Uterus (tissue), 4 donors: ENCODE data around the gene FZD4. TPM values are rescaled to one million over a fixed set of nuclear protein-coding genes. Genes with fewer than 3 reads are reported as not detected.
"Not testable (repeated sequence)": the region's sequence is repeated elsewhere in the genome, so short reads cannot be mapped to it uniquely, and the experiment has no call there.

Source experiments
- DNase-seq, 2 donors: peaks; one replicate each; pipeline ENCODE4 v3.0.0-alpha.2; 2019 to 2020
- H3K27ac ChIP-seq, 2 donors: fragments of 200-600 bp; sonication (generic); 1 replicate in 1 of 2; 2 replicates in 1 of 2; pipeline ENCODE4 v1.5.1; 2016 to 2018
- H3K27me3 ChIP-seq, 2 donors: fragments of 200-600 bp; sonication (generic); one replicate each; pipeline ENCODE4 v1.5.1; 2018 to 2019; ENCODE audit warnings: control low read depth in 1 of 2
- H3K36me3 ChIP-seq, 2 donors: fragments of 200-600 bp; sonication (generic); one replicate each; pipeline ENCODE4 v1.5.1; 2019; ENCODE audit warnings: control low read depth in 1 of 2
- H3K4me1 ChIP-seq, 2 donors: fragments of 200-600 bp; sonication (generic); one replicate each; pipeline ENCODE4 v1.5.1; 2018 to 2019; ENCODE audit warnings: control low read depth in 1 of 2
- H3K4me3 ChIP-seq, 2 donors: fragments of 200-600 bp; sonication (generic); 1 replicate in 1 of 2; 2 replicates in 1 of 2; pipeline ENCODE4 v1.5.1; 2018 to 2019; ENCODE audit warnings: mild to moderate bottlenecking in 1 of 2
- H3K9me3 ChIP-seq, 2 donors: fragments of 200-600 bp; sonication (generic); one replicate each; pipeline ENCODE4 v1.5.1; 2019; ENCODE audit warnings: control low read depth in 1 of 2
- CTCF ChIP-seq, 4 experiments: fragments of 200-600 bp in 2 of 4; fragments of 450-650 bp in 2 of 4; sonication (generic) in 2 of 4; IDR thresholded peaks; one replicate each; pipeline ENCODE4 v1.5.1; 2016 to 2019; ENCODE audit warnings: antibody characterized with exemption in 4 of 4, mild to moderate bottlenecking in 2 of 4, moderate library complexity in 1 of 4
- POLR2A ChIP-seq, 2 donors: fragments of 450-650 bp; IDR thresholded peaks; one replicate each; pipeline ENCODE4 v1.6.1; 2016; ENCODE audit warnings: antibody characterized with exemption in 2 of 2, mild to moderate bottlenecking in 1 of 2, moderate library complexity in 1 of 2
- intact Hi-C: fragments of 100-400 bp; cut with DNase I; formaldehyde crosslinking; loops from one replicate; pipeline ENCODE4 v1.15.1; 2023; ENCODE audit warnings: low total_unique reads
- total RNA-seq, 4 donors: library from RNA; depleted of rRNA in 3 of 4; stranded (reverse); fragments of >200 nt in 3 of 4; gene quantifications; one replicate each; pipeline versions ENCODE4 v1.1.0 to v1.2.4, GENCODE V29; 2014 to 2023
- donor health status: DM: yes; HTN: yes; CAD: no.

Gene FZD4
- total RNA-seq, 4 donors from 2014 or later: 47.4 to 77.6 (median 49.4) TPM

DNA sequence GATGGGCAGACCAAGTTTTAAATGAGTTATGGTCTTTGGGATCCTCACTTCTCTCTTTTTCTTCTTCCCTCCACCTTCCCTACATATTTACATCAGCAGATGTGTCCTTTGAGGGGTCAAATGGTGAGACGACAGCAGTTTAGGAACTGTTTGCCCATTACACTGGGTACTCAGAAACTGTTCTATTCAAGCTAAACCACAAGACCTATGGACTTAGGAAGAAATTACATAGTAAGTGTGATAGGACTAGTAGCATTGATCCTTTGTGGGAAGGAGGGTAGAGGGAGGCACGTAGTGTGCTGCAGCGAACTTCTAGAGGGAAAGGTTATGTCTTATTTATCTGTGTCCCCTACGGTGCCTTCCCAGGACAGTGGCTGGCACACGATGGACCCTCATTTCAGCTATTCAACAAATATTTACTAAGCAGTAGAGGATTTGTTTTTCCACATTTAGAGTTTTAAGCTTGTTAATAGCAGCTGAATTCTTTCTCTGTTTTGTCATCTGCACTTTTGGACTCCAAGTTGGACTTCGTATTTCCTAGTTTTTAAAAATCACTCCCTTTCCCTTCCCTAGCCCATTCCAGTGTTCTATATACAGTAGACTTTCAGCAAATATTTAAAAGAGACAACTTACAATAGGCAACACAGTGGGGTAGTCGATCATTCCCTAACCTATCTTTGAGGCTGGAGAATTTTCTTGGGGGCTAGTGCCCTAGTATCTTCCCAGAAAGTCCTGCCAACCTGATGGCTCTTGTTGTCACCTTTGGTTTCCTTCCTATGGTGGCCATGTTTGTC, 13.9 kb downstream of the FZD4 start:
- intact Hi-C loops: loop anchor here (5.0 kb wide), 1 partner anchor 351 kb away; no protein-coding TSS in a partner anchor
- no peaks in the 10 kb centered on the region for H3K27me3 ChIP-seq
- no peaks in the 10 kb centered on the region for H3K36me3 ChIP-seq
- DNase-seq: no peak
- no peak for TF ChIP-seq CTCF (IDR thresholded peaks at IDR 0.05)
- no peak overlapping the region for H3K4me3 ChIP-seq
- H3K9me3 ChIP-seq: no peaks in the 10 kb centered on the region
- H3K27ac ChIP-seq: peak overlapping the region; percentile 79 to 81
- H3K4me1 ChIP-seq: peaks cover 13% of the 10 kb centered on the region in 2 donors

- DNase-seq: peak; percentile 76 to 78
- peak in 1 of 4 experiments; percentile 11 for TF ChIP-seq CTCF (IDR thresholded peaks at IDR 0.05)
- no peak for TF ChIP-seq POLR2A (IDR thresholded peaks at IDR 0.05)
- H3K4me1 ChIP-seq: peaks cover 13% of the 10 kb centered on the region in 2 donors
- H3K4me3 ChIP-seq: peak overlapping the region in 1 of 2 donors; percentile 18
- H3K27ac ChIP-seq: peak overlapping the region; percentile 79 to 81
- H3K9me3 ChIP-seq: no peaks in the 10 kb centered on the region
- H3K36me3 ChIP-seq: no peaks in the 10 kb centered on the region
- H3K27me3 ChIP-seq: no peaks in the 10 kb centered on the region
- intact Hi-C loops: loop anchor here (5.0 kb wide), 1 partner anchor 352 kb away; no protein-coding TSS in a partner anchor
Measured at GRCh38 chr11:86940122-86940777, 14.9 kb downstream of the FZD4 start.

DNA sequence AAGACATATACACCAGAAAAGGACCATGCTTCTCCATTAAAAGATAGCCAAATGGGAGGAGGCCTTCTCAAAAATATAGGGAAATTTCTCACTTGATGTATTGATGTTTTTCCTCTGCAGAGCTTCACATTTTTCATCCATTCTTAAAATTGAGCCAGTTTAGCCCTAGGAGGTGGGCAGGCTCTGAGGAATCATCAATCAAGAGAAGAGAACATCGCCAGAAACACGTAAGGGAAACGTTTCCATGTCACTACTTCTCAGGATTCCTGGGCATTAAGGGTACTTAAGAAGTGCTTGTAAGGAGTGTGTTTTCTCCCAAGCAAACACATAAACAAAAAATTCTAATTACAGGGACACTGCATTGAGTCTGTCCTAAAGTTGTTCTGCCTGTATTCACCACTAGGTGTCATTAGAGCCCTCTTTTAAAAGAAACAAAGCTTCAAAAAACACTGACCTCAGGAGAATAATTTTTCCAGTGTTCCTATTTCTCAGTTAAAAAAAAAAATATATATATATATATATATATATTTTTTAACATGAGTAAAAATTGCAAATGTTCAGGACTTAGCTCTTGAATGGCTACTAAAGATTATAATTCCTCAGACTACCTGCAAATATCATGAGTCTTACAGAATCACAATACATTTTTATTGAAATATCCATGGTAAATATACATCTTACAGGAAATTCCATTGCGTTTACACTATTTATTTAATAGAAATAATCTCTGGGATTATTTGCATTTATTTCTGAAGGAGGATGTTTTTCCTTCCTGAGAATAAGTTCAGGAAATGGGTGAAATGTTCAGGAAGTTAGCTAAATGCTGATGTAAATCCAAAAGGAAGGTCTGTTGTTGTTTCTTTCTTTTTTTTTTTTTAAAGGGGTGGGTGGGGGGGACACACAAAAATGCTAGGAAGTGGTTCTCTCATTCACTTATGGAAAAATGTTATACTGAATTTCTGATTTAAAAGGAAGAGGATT, 16.0 kb downstream of the FZD4 start:
- TF ChIP-seq POLR2A (IDR thresholded peaks at IDR 0.05) (no peak), CTCF (IDR thresholded peaks at IDR 0.05) (peak; percentile 63 to 85 (median 76))
- no peak for DNase-seq
- no peaks in the 10 kb centered on the region for H3K36me3 ChIP-seq
- H3K27me3 ChIP-seq: no peaks in the 10 kb centered on the region
- intact Hi-C loops: no loop called here
- no peaks in the 10 kb centered on the region for H3K9me3 ChIP-seq
- H3K4me3 ChIP-seq: no peak overlapping the region
- H3K4me1 ChIP-seq: peaks cover 20% of the 10 kb centered on the region in 2 donors
- H3K27ac ChIP-seq: peak overlapping the region; percentile 79 to 81

- TF ChIP-seq POLR2A (IDR thresholded peaks at IDR 0.05) (no peak), CTCF (IDR thresholded peaks at IDR 0.05) (no peak)
- no peak overlapping the region for H3K4me3 ChIP-seq
- H3K4me1 ChIP-seq: peaks cover 20% of the 10 kb centered on the region in 2 donors
Measured at GRCh38 chr11:86938203-86938899, 16.8 kb downstream of the FZD4 start.

DNA sequence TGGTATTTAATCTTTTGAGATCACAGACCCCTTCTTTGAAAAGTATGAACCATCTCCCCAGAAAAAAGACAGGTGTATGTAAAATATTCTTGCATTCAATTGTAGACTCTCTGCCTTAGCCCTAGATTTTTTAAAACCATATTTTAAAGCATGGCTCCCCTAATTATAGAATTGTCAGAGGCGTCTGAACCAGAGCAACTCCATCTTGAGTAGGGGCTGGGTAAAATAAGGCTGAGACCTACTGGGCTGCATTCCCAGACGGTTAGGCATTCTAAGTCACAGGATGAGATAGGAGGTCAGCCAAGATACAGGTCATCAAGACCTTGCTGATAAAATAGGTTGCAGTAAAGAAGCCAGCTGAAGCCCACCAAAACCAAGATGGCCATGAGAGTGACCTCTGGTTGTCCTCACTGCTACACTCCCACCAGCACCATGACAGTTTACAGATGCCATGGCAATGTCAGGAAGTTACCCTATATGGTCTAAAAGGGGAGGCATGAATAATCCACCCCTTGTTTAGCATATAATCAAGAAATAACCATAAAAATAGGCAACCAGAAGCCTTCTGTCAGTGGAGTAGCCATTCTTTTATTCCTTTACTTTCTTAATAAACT, 17.9 kb downstream of the FZD4 start:
- H3K36me3 ChIP-seq, H3K4me3 ChIP-seq, H3K27me3 ChIP-seq, intact Hi-C loops, H3K27ac ChIP-seq, H3K9me3 ChIP-seq, DNase-seq: not testable (repeated sequence)
- peaks cover 20% of the 10 kb centered on the region in 2 donors for H3K4me1 ChIP-seq

More at GRCh38 chr11:86938203-86938899, 16.8 kb downstream of the FZD4 start:
- intact Hi-C loops: no loop called here
- Histone ChIP-seq H3K36me3 (no peaks in the 10 kb centered on the region), H3K27ac (peak overlapping the region in 1 of 2 donors; percentile 41), H3K9me3 (no peaks in the 10 kb centered on the region), H3K27me3 (no peaks in the 10 kb centered on the region)
- no peak for DNase-seq
